IPS DF 6.9 (cell line): ENCODE measurements around the gene CYP21A2.
"Not testable (repeated sequence)": the region's sequence is repeated elsewhere in the genome, so short reads cannot be mapped to it uniquely, and the experiment has no call there.

Source experiments
- DNase-seq: peaks from one replicate; pipeline ENCODE4 v3.0.0-alpha.2; 2013; ENCODE audit warnings: low read depth, low spot score
- H3K27ac ChIP-seq: one replicate; pipeline ENCODE4 v1.5.1; 2013; ENCODE audit warnings: low read length, control low read depth
- H3K27me3 ChIP-seq: 2 replicates; pipeline ENCODE4 v1.6.1; 2013; ENCODE audit warnings: mild to moderate bottlenecking, low read length; ENCODE audit not compliant: control insufficient read depth, insufficient read depth
- H3K36me3 ChIP-seq: 2 replicates; pipeline ENCODE4 v1.6.1; 2013; ENCODE audit warnings: low read length; ENCODE audit not compliant: control insufficient read depth, insufficient read depth
- H3K4me1 ChIP-seq: 2 replicates; pipeline ENCODE4 v1.6.1; 2013; ENCODE audit warnings: low read length; ENCODE audit not compliant: control insufficient read depth, insufficient read depth
- H3K4me3 ChIP-seq: 2 replicates; pipeline ENCODE4 v1.5.1; 2013; ENCODE audit warnings: mild to moderate bottlenecking, low read length
- H3K9me3 ChIP-seq: 2 replicates; pipeline ENCODE4 v1.6.1; 2013; ENCODE audit warnings: low read length, inconsistent platforms; ENCODE audit not compliant: control insufficient read depth, insufficient read depth
- WGBS: extraction: QIAGEN DNeasy Blood & Tissue Kit; methylation state at CpG from one replicate; pipeline ENCODE4 v1.1.7; 2013; ENCODE audit warnings: mixed read lengths, missing lambda C conversion rate; ENCODE audit not compliant: insufficient read length, insufficient coverage; 5-methylcytosine and 5-hydroxymethylcytosine counted together

The CYP21A2 gene

GRCh38 chr6:32037598-32038524 is at the start of gene CYP21A2:
CYP21A2 (plus strand) TSS chr6:32038415; CDS start chr6:32038423, 8 bp downstream.
- H3K9me3 ChIP-seq, H3K4me3 ChIP-seq, H3K27me3 ChIP-seq, DNase-seq, H3K27ac ChIP-seq, H3K36me3 ChIP-seq, H3K4me1 ChIP-seq: not testable (repeated sequence)
- no CpG with 5 or more reads among the region's 19 CpGs for WGBS

DNA sequence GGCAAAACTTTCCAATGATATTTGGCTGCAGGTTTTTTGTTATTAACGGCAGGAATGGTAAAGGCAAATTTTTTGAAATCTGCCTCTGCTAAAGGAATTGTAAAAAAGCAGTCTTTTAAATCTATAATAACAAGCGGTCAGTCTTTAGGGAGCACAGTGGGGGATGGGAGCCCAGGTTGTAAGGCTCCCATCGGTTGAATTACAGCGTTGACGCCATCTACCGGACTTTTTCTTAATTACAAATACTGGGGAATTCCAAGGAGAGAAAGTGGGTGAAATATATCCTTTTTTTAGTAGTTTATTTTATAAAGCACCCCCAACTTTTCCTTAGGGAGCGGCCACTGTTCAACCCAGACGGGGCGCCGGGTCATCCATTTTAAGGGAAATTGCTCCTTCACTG is 48.9 kb upstream of the CYP21A2 start:
- not testable (repeated sequence) for H3K4me3 ChIP-seq, H3K27me3 ChIP-seq, H3K9me3 ChIP-seq, H3K4me1 ChIP-seq, DNase-seq, H3K27ac ChIP-seq, H3K36me3 ChIP-seq
- no CpG with 5 or more reads among the region's 10 CpGs for WGBS

GRCh38 chr6:31994421-31994820 is 43.8 kb upstream of the CYP21A2 start:
- not testable (repeated sequence) for H3K9me3 ChIP-seq, DNase-seq, H3K27ac ChIP-seq, H3K4me3 ChIP-seq, H3K4me1 ChIP-seq, H3K36me3 ChIP-seq, H3K27me3 ChIP-seq
- WGBS, result no CpG with 5 or more reads among the region's 14 CpGs

DNA sequence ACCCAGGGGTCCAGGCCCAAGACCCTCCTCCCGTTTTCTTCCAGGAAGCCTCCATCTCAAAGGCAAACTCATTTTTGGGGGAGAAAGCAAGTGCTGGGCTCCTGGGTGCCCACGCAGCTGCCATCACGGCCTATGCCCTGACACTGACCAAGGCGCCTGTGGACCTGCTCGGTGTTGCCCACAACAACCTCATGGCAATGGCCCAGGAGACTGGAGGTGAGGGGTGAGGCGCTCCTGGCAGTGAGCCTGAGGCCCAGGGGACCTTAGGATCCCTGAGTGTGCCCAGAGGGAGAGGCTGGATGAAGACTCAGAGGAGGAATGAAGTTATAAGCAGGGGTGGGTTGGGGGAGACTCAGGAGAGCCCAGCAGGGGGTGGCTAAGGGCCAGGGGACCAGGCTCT is 41.8 kb upstream of the CYP21A2 start:
- WGBS, result no CpG with 5 or more reads among the region's 6 CpGs
- H3K4me3 ChIP-seq, H3K27ac ChIP-seq, H3K36me3 ChIP-seq, H3K9me3 ChIP-seq, H3K27me3 ChIP-seq, H3K4me1 ChIP-seq, DNase-seq: not testable (repeated sequence)

- H3K27me3 ChIP-seq, H3K9me3 ChIP-seq, H3K4me1 ChIP-seq, H3K36me3 ChIP-seq, DNase-seq, H3K4me3 ChIP-seq, H3K27ac ChIP-seq: not testable (repeated sequence)
- WGBS, result no CpG with 5 or more reads among the region's 15 CpGs
Measured at GRCh38 chr6:32002546-32003268, 35.5 kb upstream of the CYP21A2 start.

DNA sequence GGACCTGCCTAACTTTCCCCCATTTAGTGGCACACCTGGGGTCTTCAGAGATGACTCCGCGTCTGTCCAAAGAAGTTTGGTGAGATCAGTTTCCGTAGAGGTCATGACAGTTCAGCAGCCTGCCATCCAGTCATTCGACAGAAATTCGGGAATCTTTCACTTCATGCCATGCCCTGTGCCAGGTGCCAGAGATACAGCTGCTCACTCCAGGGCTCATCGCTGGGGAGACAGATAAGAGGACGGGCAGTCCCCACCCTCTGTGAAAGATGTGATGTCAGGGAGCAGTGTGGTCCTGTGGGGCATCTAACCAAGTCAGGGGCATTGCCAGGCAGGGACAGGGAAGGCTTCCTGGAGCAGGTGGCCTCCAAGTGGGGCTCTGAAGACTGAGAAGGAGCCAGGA is 34.9 kb upstream of the CYP21A2 start:
- no CpG with 5 or more reads among the region's 7 CpGs for WGBS
- not testable (repeated sequence) for H3K4me3 ChIP-seq, H3K27ac ChIP-seq

DNA sequence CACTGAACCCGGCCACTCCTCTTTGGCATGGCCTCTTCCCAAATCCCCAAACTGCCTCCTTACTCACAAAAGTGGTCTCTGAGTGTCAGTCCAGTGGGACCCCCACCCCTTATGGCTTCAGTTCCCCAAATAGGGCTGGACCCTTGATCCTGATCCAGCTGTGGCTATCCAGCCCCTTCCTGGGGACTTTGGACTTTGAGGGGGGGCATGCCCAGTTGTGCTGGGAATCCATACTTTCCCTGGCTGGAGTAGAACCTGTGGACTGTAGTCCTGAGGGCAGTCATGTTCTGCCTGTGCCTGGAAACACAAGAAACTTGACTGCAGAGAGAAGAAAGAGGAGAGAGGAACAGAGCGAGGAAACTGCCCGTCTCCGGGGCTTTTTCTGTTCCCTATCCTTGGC is 33.8 kb upstream of the CYP21A2 start:
- no CpG with 5 or more reads among the region's 4 CpGs for WGBS
- not testable (repeated sequence) for H3K4me3 ChIP-seq, DNase-seq, H3K27me3 ChIP-seq, H3K36me3 ChIP-seq, H3K27ac ChIP-seq, H3K4me1 ChIP-seq, H3K9me3 ChIP-seq

More for the DNA sequence above, 34.9 kb upstream of the CYP21A2 start:
- H3K4me1 ChIP-seq, DNase-seq, H3K9me3 ChIP-seq, H3K36me3 ChIP-seq, H3K27me3 ChIP-seq: not testable (repeated sequence)

DNA sequence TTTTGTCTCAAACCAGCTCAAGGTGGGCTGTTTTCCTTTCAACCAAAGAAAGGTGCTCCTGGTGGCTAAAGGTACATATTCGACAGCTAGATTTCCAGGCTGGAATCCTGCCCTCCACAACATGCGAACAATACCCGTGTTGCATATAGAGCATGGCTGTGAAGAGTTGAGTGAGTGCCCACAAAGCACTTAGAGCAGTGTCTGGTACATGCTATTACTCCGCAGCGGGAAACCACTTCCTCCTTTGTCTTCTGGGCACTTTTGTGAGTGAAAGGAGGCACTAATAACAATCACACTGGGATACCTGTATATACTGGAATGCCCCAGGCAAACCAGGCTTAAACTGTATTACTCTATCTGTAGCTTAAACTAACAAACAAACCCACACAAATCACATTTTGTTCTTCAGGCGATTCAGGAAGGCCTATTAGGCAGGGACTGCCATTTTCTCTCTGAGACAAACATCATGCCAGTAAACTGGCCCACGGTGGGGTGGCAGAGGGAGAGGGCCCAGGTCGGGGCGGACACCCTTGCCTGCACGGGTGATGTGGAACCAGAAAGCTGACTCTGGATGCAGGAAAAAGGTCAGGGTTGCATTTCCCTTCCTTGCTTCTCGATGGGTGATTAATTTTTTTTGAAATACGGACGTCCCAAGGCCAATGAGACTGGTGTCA is 33.2 kb upstream of the CYP21A2 start:
- not testable (repeated sequence) for H3K9me3 ChIP-seq, H3K4me1 ChIP-seq, DNase-seq, H3K4me3 ChIP-seq, H3K36me3 ChIP-seq, H3K27me3 ChIP-seq, H3K27ac ChIP-seq
- no CpG with 5 or more reads among the region's 13 CpGs for WGBS

- H3K9me3 ChIP-seq, DNase-seq, H3K36me3 ChIP-seq, H3K4me3 ChIP-seq, H3K27me3 ChIP-seq, H3K4me1 ChIP-seq, H3K27ac ChIP-seq: not testable (repeated sequence)
- no CpG with 5 or more reads among the region's 9 CpGs for WGBS
Measured at GRCh38 chr6:32005538-32005880, 32.7 kb upstream of the CYP21A2 start.

DNA sequence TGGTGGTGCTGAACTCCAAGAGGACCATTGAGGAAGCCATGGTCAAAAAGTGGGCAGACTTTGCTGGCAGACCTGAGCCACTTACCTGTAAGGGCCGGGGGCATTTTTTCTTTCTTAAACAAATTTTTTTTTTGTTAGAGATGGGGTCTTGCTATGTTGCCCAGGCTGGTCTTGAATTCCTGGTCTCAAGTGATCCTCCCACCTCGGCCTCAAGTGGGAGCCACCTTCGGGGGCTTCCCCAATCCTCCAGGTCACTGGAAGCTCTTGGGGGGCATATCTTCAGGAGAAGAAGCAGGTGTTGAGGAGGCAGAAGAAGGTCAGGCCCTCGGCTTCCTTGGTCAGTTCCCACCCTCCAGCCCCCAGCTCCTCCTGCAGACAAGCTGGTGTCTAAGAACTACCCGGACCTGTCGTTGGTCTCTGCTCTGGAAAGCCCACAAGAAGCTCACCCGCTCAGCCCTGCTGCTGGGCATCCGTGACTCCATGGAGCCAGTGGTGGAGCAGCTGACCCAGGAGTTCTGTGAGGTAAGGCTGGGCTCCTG is 32.2 kb upstream of the CYP21A2 start:
- not testable (repeated sequence) for H3K36me3 ChIP-seq, H3K4me3 ChIP-seq, H3K27ac ChIP-seq, H3K9me3 ChIP-seq, H3K27me3 ChIP-seq, DNase-seq, H3K4me1 ChIP-seq
- no CpG with 5 or more reads among the region's 8 CpGs for WGBS
